Liver (tissue), 9 donors: Measurements from ENCODE around the gene CD9. TPM values are rescaled to one million over a fixed set of nuclear protein-coding genes. Genes with fewer than 3 reads are reported as not detected.

ENCODE experiments used
- DNase-seq: peaks from one replicate; pipeline ENCODE4 v3.0.0-alpha.2; 2017; ENCODE audit warnings: low spot score
- H3K27ac ChIP-seq, 2 donors: one replicate each; pipeline ENCODE4 v1.7.0; 2013; ENCODE audit warnings: inconsistent platforms in 2 of 2, low read length in 2 of 2, control low read depth in 1 of 2, low read depth in 1 of 2, mild to moderate bottlenecking in 1 of 2
- H3K27me3 ChIP-seq, 4 donors: one replicate each; pipeline versions ENCODE4 v1.6.1 to v1.7.0; 2013; ENCODE audit warnings: low read length in 3 of 4, inconsistent platforms in 1 of 4, mild to moderate bottlenecking in 1 of 4, moderate library complexity in 1 of 4; ENCODE audit not compliant: control insufficient read depth in 4 of 4, insufficient read depth in 4 of 4
- H3K36me3 ChIP-seq, 4 donors: one replicate each; pipeline versions ENCODE4 v1.6.1 to v1.7.0; 2013; ENCODE audit warnings: low read length in 3 of 4, mild to moderate bottlenecking in 3 of 4, low read depth in 1 of 4, moderate library complexity in 1 of 4; ENCODE audit not compliant: control insufficient read depth in 4 of 4, insufficient read depth in 3 of 4
- H3K4me1 ChIP-seq, 4 donors: one replicate each; pipeline versions ENCODE4 v1.6.1 to v1.7.0; 2013; ENCODE audit warnings: low read length in 3 of 4, mild to moderate bottlenecking in 3 of 4, moderate library complexity in 1 of 4; ENCODE audit not compliant: control insufficient read depth in 4 of 4, insufficient read depth in 4 of 4
- H3K4me3 ChIP-seq, 3 donors: one replicate each; pipeline versions ENCODE4 v1.6.1 to v1.7.0; 2013; ENCODE audit warnings: low read length in 3 of 3, control low read depth in 1 of 3, low read depth in 1 of 3, mild to moderate bottlenecking in 1 of 3
- H3K9ac ChIP-seq, 2 donors: one replicate each; pipeline ENCODE4 v1.7.0; 2013; ENCODE audit warnings: low read length in 2 of 2, mild to moderate bottlenecking in 2 of 2, moderate library complexity in 2 of 2, control low read depth in 1 of 2, low read depth in 1 of 2
- H3K9me3 ChIP-seq, 4 donors: one replicate each; pipeline versions ENCODE4 v1.6.1 to v1.7.0; 2013; ENCODE audit warnings: low read length in 3 of 4; ENCODE audit not compliant: control insufficient read depth in 4 of 4
- EGR1 ChIP-seq, 2 donors: IDR thresholded peaks; 2 replicates each; pipeline ENCODE4 v1.6.1; 2016 to 2018; ENCODE audit warnings: antibody characterized with exemption in 2 of 2, low read depth in 2 of 2
- FOXA1 ChIP-seq: IDR thresholded peaks from 2 replicates; pipeline ENCODE4 v1.6.1; 2016; ENCODE audit warnings: antibody characterized with exemption
- FOXA2 ChIP-seq: IDR thresholded peaks from 2 replicates; pipeline ENCODE4 v1.6.1; 2016; ENCODE audit warnings: antibody characterized with exemption
- GABPA ChIP-seq, 2 donors: IDR thresholded peaks in 1 of 2; conservative IDR thresholded peaks in 1 of 2; 2 replicates each; pipeline ENCODE4 v1.6.1; 2016; ENCODE audit warnings: antibody characterized with exemption in 2 of 2, mild to moderate bottlenecking in 1 of 2, moderate library complexity in 1 of 2
- HNF4A ChIP-seq, 2 donors: conservative IDR thresholded peaks; 2 replicates each; pipeline ENCODE4 v1.6.1; 2016; ENCODE audit warnings: antibody characterized with exemption in 2 of 2, mild to moderate bottlenecking in 2 of 2
- HNF4G ChIP-seq: IDR thresholded peaks from 2 replicates; pipeline ENCODE4 v1.6.1; 2016; ENCODE audit warnings: antibody characterized with exemption
- JUND ChIP-seq, 2 donors: IDR thresholded peaks; 2 replicates each; pipeline ENCODE4 v1.6.1; 2016; ENCODE audit warnings: antibody characterized with exemption in 2 of 2
- NR2F2 ChIP-seq: IDR thresholded peaks from 2 replicates; pipeline ENCODE4 v1.6.1; 2016; ENCODE audit warnings: antibody characterized with exemption
- RAD21 ChIP-seq, 2 donors: IDR thresholded peaks; 2 replicates each; pipeline ENCODE4 v1.6.1; 2016; ENCODE audit warnings: antibody characterized with exemption in 2 of 2, mild to moderate bottlenecking in 2 of 2
- RXRA ChIP-seq, 2 donors: IDR thresholded peaks; 2 replicates each; pipeline ENCODE4 v1.6.1; 2017 to 2018; ENCODE audit warnings: antibody characterized with exemption in 2 of 2, mild to moderate bottlenecking in 1 of 2
- SP1 ChIP-seq: IDR thresholded peaks from 2 replicates; pipeline ENCODE4 v1.6.1; 2018; ENCODE audit warnings: antibody characterized with exemption, mild to moderate bottlenecking
- TAF1 ChIP-seq: conservative IDR thresholded peaks from 2 replicates; pipeline ENCODE4 v1.6.1; 2016; ENCODE audit warnings: antibody characterized with exemption, mild to moderate bottlenecking
- YY1 ChIP-seq: IDR thresholded peaks from 2 replicates; pipeline ENCODE4 v1.6.1; 2016; ENCODE audit warnings: antibody characterized with exemption, mild to moderate bottlenecking
- WGBS: extraction: QIAGEN DNeasy Blood & Tissue Kit; methylation state at CpG from one replicate; pipeline ENCODE4 v1.1.7; 2013; 5-methylcytosine and 5-hydroxymethylcytosine counted together
- polyA plus RNA-seq, 2 donors: library from polyadenylated mRNA; stranded (reverse) in 1 of 2; unstranded in 1 of 2; fragments of 200-250 nt in 1 of 2; fragments of >200 nt in 1 of 2; fragmentation: Nextera tagmentation in 1 of 2; extraction: Ambion mirVana in 1 of 2; gene quantifications; one replicate each; pipeline versions ENCODE4 v1.2.1 to v1.2.3, GENCODE V29; 2013 to 2015
- total RNA-seq, 2 donors: library from RNA; depleted of rRNA; stranded (reverse); fragments of >200 nt; gene quantifications; one replicate each; pipeline ENCODE4 v1.2.3, GENCODE V29; 2014
- TF ChIP-seq, protein P1 (sequence below): IDR thresholded peaks from 2 replicates; pipeline ENCODE4 v1.6.1; 2016; ENCODE audit warnings: antibody characterized with exemption
- TF ChIP-seq, protein P2 (sequence below): fragments of 150-350 bp; IDR thresholded peaks from 2 replicates; pipeline ENCODE4 v1.5.1; 2017; ENCODE audit warnings: improper control_type of control experiment, low read depth, low read length; ENCODE audit not compliant: missing input control
- TF ChIP-seq, protein P3 (sequence below): IDR thresholded peaks from 2 replicates; pipeline ENCODE4 v1.6.1; 2016; ENCODE audit warnings: antibody characterized with exemption, mild to moderate bottlenecking
- TF ChIP-seq, protein P4 (sequence below): IDR thresholded peaks from 2 replicates; pipeline ENCODE4 v1.6.1; 2016; ENCODE audit warnings: antibody characterized with exemption
- donor health status: healthy.
- donor health status: healthy.
- donor health status: healthy.
- donor health status: healthy.
- donor health status: healthy.

CD9 gene
- total and polyA plus RNA-seq, 4 donors = 18.7 to 65.2 (median 32.4) TPM

DNA sequence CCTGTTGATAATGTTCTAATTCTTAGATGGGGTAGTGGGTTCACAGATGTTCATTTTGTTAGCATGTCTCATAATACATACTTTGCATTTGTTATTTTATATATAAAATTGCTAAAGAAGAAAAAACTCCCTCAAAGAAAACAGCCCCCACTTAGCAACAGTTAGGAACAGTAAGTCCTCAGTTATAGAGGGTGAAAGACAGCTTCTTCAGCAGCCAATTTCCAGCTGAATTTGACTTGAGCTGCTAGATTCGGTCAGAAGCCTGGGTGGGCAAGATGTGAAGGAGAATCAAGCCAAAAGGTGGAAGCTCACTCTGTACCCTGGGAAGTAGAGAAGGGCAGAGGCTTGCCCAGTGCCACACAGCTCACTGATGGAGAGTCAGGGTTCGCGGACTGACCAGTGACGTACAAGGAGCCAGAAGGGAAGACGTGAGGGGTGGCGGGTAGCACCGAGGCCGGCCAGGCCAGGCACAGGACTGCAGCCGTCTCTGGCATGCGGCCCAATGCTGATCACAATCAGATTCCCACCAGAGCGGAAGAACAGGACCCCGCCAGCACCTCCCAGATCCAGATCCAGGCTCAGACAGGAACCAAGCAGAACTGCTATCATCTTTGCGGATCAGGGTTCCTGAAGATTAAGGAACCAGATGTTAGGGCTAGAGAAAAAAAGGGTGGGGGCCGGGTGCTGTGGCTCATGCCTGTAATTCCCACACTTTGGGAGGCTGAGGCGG is 45.3 kb upstream of the CD9 start:
- 84% methylated on average over 15 of the region's 15 CpGs for WGBS
- Histone ChIP-seq H3K9ac (no peak overlapping the region), H3K27ac (no peak overlapping the region), H3K27me3 (no peaks in the 10 kb centered on the region), H3K4me1 (no peaks in the 10 kb centered on the region), H3K9me3 (no peaks in the 10 kb centered on the region), H3K4me3 (no peak overlapping the region), H3K36me3 (no peaks in the 10 kb centered on the region)
- DNase-seq = no peak
- TF ChIP-seq FOXA1 = no peak
- TF ChIP-seq JUND (IDR thresholded peaks at IDR 0.05) = no peak
- TF ChIP-seq, protein P1, sequence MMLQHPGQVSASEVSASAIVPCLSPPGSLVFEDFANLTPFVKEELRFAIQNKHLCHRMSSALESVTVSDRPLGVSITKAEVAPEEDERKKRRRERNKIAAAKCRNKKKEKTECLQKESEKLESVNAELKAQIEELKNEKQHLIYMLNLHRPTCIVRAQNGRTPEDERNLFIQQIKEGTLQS = no peak

DNA sequence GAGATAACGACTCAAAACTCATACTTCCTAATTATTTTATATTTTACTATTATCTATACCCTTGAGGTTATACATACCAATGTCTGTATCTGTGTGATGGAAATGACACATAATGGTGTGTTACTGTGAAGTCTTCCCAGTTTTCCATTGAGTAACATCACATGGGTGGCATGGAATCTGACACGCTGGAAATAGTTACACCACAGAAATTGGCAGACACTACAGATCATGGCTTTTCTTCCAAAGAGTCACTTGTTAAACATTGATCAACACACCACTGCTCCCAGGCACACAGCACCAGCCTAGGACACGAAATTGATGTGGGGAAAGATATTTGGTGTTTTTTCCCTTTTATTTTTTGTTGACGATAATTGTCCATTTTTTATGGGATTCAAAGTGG is 42.7 kb upstream of the CD9 start:
- H3K27me3 ChIP-seq = no peaks in the 10 kb centered on the region
- no peak overlapping the region for H3K27ac ChIP-seq
- no peaks in the 10 kb centered on the region for H3K4me1 ChIP-seq
- no peak for DNase-seq
- no peaks in the 10 kb centered on the region for H3K36me3 ChIP-seq
- H3K9me3 ChIP-seq = no peaks in the 10 kb centered on the region
- TF ChIP-seq, protein P2, sequence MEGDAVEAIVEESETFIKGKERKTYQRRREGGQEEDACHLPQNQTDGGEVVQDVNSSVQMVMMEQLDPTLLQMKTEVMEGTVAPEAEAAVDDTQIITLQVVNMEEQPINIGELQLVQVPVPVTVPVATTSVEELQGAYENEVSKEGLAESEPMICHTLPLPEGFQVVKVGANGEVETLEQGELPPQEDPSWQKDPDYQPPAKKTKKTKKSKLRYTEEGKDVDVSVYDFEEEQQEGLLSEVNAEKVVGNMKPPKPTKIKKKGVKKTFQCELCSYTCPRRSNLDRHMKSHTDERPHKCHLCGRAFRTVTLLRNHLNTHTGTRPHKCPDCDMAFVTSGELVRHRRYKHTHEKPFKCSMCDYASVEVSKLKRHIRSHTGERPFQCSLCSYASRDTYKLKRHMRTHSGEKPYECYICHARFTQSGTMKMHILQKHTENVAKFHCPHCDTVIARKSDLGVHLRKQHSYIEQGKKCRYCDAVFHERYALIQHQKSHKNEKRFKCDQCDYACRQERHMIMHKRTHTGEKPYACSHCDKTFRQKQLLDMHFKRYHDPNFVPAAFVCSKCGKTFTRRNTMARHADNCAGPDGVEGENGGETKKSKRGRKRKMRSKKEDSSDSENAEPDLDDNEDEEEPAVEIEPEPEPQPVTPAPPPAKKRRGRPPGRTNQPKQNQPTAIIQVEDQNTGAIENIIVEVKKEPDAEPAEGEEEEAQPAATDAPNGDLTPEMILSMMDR = no peak
- TF ChIP-seq NR2F2 (no peak), JUND (IDR thresholded peaks at IDR 0.05) (no peak), EGR1 (IDR thresholded peaks at IDR 0.05; ENCODE audit: low read depth in 2 of 2) (no peak), RAD21 (IDR thresholded peaks at IDR 0.05) (no peak), RXRA (IDR thresholded peaks at IDR 0.05) (no peak), TAF1 (no peak), HNF4A (conservative IDR thresholded peaks at IDR 0.05) (no peak), FOXA2 (no peak), FOXA1 (no peak), GABPA (IDR thresholded peaks at IDR 0.05 in 1 of 2, conservative IDR thresholded peaks at IDR 0.05 in 1 of 2) (no peak), SP1 (no peak), YY1 (no peak), HNF4G (no peak)
- TF ChIP-seq, protein P3, sequence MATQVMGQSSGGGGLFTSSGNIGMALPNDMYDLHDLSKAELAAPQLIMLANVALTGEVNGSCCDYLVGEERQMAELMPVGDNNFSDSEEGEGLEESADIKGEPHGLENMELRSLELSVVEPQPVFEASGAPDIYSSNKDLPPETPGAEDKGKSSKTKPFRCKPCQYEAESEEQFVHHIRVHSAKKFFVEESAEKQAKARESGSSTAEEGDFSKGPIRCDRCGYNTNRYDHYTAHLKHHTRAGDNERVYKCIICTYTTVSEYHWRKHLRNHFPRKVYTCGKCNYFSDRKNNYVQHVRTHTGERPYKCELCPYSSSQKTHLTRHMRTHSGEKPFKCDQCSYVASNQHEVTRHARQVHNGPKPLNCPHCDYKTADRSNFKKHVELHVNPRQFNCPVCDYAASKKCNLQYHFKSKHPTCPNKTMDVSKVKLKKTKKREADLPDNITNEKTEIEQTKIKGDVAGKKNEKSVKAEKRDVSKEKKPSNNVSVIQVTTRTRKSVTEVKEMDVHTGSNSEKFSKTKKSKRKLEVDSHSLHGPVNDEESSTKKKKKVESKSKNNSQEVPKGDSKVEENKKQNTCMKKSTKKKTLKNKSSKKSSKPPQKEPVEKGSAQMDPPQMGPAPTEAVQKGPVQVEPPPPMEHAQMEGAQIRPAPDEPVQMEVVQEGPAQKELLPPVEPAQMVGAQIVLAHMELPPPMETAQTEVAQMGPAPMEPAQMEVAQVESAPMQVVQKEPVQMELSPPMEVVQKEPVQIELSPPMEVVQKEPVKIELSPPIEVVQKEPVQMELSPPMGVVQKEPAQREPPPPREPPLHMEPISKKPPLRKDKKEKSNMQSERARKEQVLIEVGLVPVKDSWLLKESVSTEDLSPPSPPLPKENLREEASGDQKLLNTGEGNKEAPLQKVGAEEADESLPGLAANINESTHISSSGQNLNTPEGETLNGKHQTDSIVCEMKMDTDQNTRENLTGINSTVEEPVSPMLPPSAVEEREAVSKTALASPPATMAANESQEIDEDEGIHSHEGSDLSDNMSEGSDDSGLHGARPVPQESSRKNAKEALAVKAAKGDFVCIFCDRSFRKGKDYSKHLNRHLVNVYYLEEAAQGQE = no peak
- TF ChIP-seq, protein P1 = no peak
- TF ChIP-seq, protein P4, sequence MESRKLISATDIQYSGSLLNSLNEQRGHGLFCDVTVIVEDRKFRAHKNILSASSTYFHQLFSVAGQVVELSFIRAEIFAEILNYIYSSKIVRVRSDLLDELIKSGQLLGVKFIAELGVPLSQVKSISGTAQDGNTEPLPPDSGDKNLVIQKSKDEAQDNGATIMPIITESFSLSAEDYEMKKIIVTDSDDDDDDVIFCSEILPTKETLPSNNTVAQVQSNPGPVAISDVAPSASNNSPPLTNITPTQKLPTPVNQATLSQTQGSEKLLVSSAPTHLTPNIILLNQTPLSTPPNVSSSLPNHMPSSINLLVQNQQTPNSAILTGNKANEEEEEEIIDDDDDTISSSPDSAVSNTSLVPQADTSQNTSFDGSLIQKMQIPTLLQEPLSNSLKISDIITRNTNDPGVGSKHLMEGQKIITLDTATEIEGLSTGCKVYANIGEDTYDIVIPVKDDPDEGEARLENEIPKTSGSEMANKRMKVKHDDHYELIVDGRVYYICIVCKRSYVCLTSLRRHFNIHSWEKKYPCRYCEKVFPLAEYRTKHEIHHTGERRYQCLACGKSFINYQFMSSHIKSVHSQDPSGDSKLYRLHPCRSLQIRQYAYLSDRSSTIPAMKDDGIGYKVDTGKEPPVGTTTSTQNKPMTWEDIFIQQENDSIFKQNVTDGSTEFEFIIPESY = no peak
- H3K9ac ChIP-seq = no peak overlapping the region
- H3K4me3 ChIP-seq = no peak overlapping the region
- WGBS = 80% methylated on average over 4 of the region's 4 CpGs
